ENCODE measurements around the gene DAPP1. TPM values are rescaled to one million over a fixed set of nuclear protein-coding genes. Genes with fewer than 3 reads are reported as not detected.

The DAPP1 gene
- total and polyA plus RNA-seq, 2 of the 4 experiments (the other 2 are of a cell fraction), result not detected

GRCh38 chr4:99807666-99808065, 9.0 kb upstream of the DAPP1 start:
- no TSS peak for BruUV-seq (replicated peaks)
- Histone ChIP-seq H4K91ac (ENCODE audit: insufficient read depth, low read depth, low read length) (no peak overlapping the region), H2BK20ac (ENCODE audit: low read depth, low read length) (no peak overlapping the region), H3K14ac (replicated peaks; ENCODE audit: low read depth, low read length) (no peak overlapping the region), H3K27me3 (ENCODE audit: control insufficient read depth, insufficient read depth, low read length) (peaks cover 3% of the 10 kb centered on the region; the same call in 1 of the 2 replicates), H3K4me1 (ENCODE audit: control insufficient read depth, insufficient read depth, low read length) (no peaks in the 10 kb centered on the region), H4K8ac (ENCODE audit: low read depth in 2 of 2, low read length in 2 of 2) (no peak overlapping the region), H2BK120ac (ENCODE audit: low read depth, low read length) (no peak overlapping the region), H3K56ac (ENCODE audit: extremely low read depth, insufficient read depth, low read length) (no peak overlapping the region), H3K18ac (ENCODE audit: low read depth, low read length) (no peak overlapping the region), H3K23ac (ENCODE audit: low read depth, low read length) (no peak overlapping the region), H3K9me3 (ENCODE audit: control insufficient read depth, insufficient read depth, low read length) (no peaks in the 10 kb centered on the region), H3K4me3 (ENCODE audit: insufficient read depth, low read depth, low read length) (no peak overlapping the region), H3K9me1 (ENCODE audit: insufficient read depth, low read length) (no peaks in the 10 kb centered on the region), H3K79me1 (ENCODE audit: low read depth in 1 of 2, low read length in 2 of 2) (no peaks in the 10 kb centered on the region), H3K27ac (ENCODE audit: insufficient read depth, low read length) (no peak overlapping the region), H2AFZ (replicated peaks; ENCODE audit: low read length, poor library complexity) (no peak overlapping the region), H3K4me2 (ENCODE audit: low read depth, low read length) (no peak overlapping the region), H3K36me3 (ENCODE audit: control insufficient read depth, insufficient read depth, low read length) (no peaks in the 10 kb centered on the region), H2AK9ac (replicated peaks; ENCODE audit: low read depth, low read length, poor library complexity) (no peak overlapping the region), H2BK15ac (ENCODE audit: low read depth, low read length) (no peak overlapping the region), H4K5ac (ENCODE audit: low read depth, low read length) (no peak overlapping the region), H4K20me1 (ENCODE audit: insufficient read depth, low read length) (no peaks in the 10 kb centered on the region), H2BK5ac (ENCODE audit: low read depth, low read length, poor library complexity, severe bottlenecking) (no peak overlapping the region), H2AK5ac (ENCODE audit: low read depth, low read length) (no peak overlapping the region), H3K9ac (ENCODE audit: low read depth, low read length) (no peak overlapping the region), H3K4ac (ENCODE audit: low read depth, low read length) (no peak overlapping the region)
- 55% methylated on average over 2 of the region's 4 CpGs; no CpG with 5 or more reads in 1 of the 2 experiments for WGBS, 2 experiments (ENCODE audit: extremely low coverage in 2 of 2, insufficient read length in 1 of 2)
- TF ChIP-seq CEBPB (IDR thresholded peaks at IDR 0.05; ENCODE audit: low read depth, low read length), result no peak
- TF ChIP-seq RFX5 (IDR thresholded peaks at IDR 0.05; ENCODE audit: low read depth, low read length), result no peak
- no peak for TF ChIP-seq POLR2A (IDR thresholded peaks at IDR 0.05; ENCODE audit: low read depth, low read length)
- no peak for TF ChIP-seq FOS (IDR thresholded peaks at IDR 0.05; ENCODE audit: low read depth, low read length)
- no peak for TF ChIP-seq RAD21 (IDR thresholded peaks at IDR 0.05; ENCODE audit: low read length)
- no peak for TF ChIP-seq CHD1 (IDR thresholded peaks at IDR 0.05; ENCODE audit: low read depth, low read length)
- TF ChIP-seq SMC3 (IDR thresholded peaks at IDR 0.05; ENCODE audit: low read depth, low read length), result no peak
- no peak for TF ChIP-seq CTCF (conservative IDR thresholded peaks at IDR 0.05; ENCODE audit: low read depth, low read length)
- no peak for TF ChIP-seq MAFK (IDR thresholded peaks at IDR 0.05; ENCODE audit: low read depth, low read length)
- DNase-seq (no peak), ATAC-seq (ENCODE audit: low read depth) (no peak)
- intact Hi-C loops (cut with micrococcal nuclease), result loop anchor here (1.0 to 5.0 kb wide), 2 partner anchors 246 to 340 kb away; no protein-coding TSS in a partner anchor
- ChIA-PET POLR2A (ENCODE audit: unreplicated experiment) (no interaction called here), CTCF (interaction anchor here (0.5 to 1.9 kb wide), 6 partner anchors 9 to 244 kb away, joined by 3 to 10 read pairs (median 6); partner anchors contain the start of genes DAPP1 and TRMT10A)
- in situ Hi-C loops (cut with MboI; ENCODE audit: low sequenced_read_pairs), result loop anchor here (10.0 kb wide), 1 partner anchor 243 kb away; the partner anchor contains the start of gene TRMT10A
- dilution Hi-C loops (cut with HindIII; ENCODE audit: low sequenced_read_pairs, unreplicated experiment), result no loop called here
